Mesodermal cell (in vitro differentiated cells): ENCODE measurements around the gene NKX2-4.

Source experiments
- H3K27ac ChIP-seq: 2 replicates; pipeline ENCODE4 v1.7.0; 2013; ENCODE audit warnings: mild to moderate bottlenecking, low read depth, low read length, moderate library complexity; ENCODE audit not compliant: severe bottlenecking
- H3K36me3 ChIP-seq: 2 replicates; pipeline ENCODE4 v1.7.1; 2013; ENCODE audit warnings: mild to moderate bottlenecking, low read length, moderate library complexity; ENCODE audit not compliant: control insufficient read depth, insufficient read depth
- H3K4me1 ChIP-seq: one replicate; pipeline ENCODE4 v1.7.1; 2013; ENCODE audit warnings: mild to moderate bottlenecking, low read length; ENCODE audit not compliant: insufficient read depth, control insufficient read depth, poor library complexity, severe bottlenecking
- H3K4me3 ChIP-seq: 2 replicates; pipeline ENCODE4 v1.7.0; 2013; ENCODE audit warnings: low read length, control low read depth, mild to moderate bottlenecking; ENCODE audit not compliant: insufficient read depth, poor library complexity, severe bottlenecking; ENCODE audit errors: extremely low read depth
- H3K9me3 ChIP-seq: 2 replicates; pipeline ENCODE4 v1.7.1; 2013; ENCODE audit warnings: mild to moderate bottlenecking, low read length, moderate library complexity; ENCODE audit not compliant: control insufficient read depth
- WGBS, 2 experiments: methylation state at CpG; one replicate each; pipeline ENCODE4 v1.1.5; 2013; ENCODE audit warnings: missing lambda C conversion rate in 2 of 2; ENCODE audit not compliant: insufficient coverage in 2 of 2; 5-methylcytosine and 5-hydroxymethylcytosine counted together

NKX2-4 gene

DNA sequence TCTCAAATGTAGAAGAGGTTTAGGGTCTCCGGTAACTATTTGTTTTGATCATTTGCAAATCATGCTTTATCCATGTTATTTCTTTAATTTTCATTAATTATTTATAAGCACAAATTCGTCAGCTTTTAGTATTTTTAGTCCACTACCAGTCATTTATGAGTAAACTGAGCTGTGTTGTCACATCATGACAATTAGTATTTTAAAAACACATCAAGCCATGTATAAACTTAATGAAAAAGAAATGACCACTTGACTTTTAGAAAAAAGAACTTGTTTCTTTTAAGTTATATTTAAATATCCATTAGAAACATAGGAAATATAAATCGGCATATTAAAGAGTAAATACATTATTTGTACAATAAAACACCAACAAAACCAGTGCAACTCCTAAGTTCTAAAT, 2.8 kb downstream of the NKX2-4 start:
- no CpG with 5 or more reads among the region's 3 CpGs for WGBS, 2 experiments
- peaks cover 3% of the 10 kb centered on the region for H3K36me3 ChIP-seq
- no peaks in the 10 kb centered on the region for H3K4me1 ChIP-seq
- no peak overlapping the region for H3K4me3 ChIP-seq
- no peak overlapping the region for H3K27ac ChIP-seq
- no peaks in the 10 kb centered on the region for H3K9me3 ChIP-seq

DNA sequence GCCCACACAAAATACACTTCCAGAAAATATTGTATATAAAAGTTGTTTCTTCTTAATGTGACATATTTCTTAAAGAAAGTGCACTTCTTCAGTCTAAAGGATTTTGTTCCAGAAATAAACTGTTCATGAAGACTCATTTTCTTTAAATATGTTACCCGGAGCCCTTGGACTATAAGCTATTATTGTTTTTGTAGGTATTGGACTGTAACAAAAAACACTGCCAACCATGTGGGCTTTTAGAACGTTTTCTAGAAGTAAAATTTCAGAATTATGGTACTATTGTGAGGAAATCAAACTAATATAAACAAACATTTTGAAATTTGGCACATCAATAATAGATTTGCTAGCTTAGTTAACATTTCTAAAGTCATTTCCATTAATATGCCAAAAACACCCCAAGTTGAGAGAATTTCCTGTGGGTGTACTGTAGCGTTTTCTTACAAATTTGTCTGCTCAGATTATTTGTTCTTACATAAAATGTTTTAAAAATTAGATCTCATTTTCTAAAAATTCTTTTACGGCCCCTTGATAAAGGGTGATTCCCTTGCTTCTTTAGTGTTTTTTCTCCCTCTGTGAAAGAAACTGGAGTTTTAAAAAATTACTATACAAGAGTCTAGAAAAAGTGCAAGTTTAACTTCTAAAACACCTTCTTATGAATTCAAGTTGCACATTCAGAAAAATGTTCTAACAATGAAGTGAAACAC, 3.4 kb downstream of the NKX2-4 start:
- Histone ChIP-seq H3K4me1 (no peaks in the 10 kb centered on the region), H3K4me3 (no peak overlapping the region), H3K9me3 (no peaks in the 10 kb centered on the region), H3K36me3 (peaks cover 6% of the 10 kb centered on the region), H3K27ac (no peak overlapping the region)
- WGBS, 2 experiments = 40% methylated on average over 1 of the region's 4 CpGs; no CpG with 5 or more reads in 1 of the 2 experiments

DNA sequence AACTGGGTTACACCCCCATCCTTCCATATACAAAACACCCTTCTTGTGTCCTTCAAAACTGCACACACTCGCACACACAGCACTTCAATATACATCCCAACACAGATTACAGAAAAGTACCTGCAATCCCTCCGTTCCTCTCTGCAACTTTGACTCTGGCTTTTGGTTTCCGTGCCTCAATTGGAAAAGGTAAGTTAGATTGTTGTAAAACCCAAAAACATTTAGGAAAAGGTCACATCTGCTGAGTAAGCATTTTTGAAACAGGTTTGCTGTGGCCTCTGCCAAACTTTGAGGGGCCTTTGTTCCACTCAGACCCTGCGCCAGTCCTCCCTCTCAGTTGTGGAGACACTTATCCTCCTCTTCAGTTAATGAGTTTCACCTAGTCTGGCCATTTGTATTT, 4.2 kb downstream of the NKX2-4 start:
- Histone ChIP-seq H3K9me3 (no peaks in the 10 kb centered on the region), H3K36me3 (peaks cover 12% of the 10 kb centered on the region), H3K27ac (no peak overlapping the region), H3K4me1 (no peaks in the 10 kb centered on the region), H3K4me3 (no peak overlapping the region)
- 25% methylated on average over 2 of the region's 4 CpGs; no CpG with 5 or more reads in 1 of the 2 experiments for WGBS, 2 experiments

DNA sequence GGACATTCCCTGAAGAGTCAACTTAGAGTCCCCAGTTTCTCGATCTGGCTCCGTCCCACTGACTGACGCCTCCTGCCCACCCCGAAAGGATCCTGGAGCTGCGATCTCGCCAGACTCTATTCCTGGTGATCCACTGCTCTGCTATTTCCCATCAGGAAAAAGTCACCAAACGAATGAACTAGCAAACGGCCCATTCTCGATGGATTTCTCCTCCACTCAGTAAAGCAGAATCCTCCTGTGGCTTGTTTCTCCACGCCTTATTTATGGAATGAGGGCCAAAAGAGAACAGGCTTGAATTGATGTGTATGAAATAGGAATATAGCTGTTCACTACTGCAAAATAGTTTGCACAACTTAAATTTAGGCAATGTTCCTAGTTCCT, 5.4 kb downstream of the NKX2-4 start:
- H3K36me3 ChIP-seq = peaks cover 22% of the 10 kb centered on the region
- H3K4me1 ChIP-seq = no peaks in the 10 kb centered on the region
- H3K4me3 ChIP-seq = no peak overlapping the region
- H3K9me3 ChIP-seq = no peaks in the 10 kb centered on the region
- H3K27ac ChIP-seq = no peak overlapping the region
- 2% methylated on average over 6 of the region's 10 CpGs for WGBS, 2 experiments

DNA sequence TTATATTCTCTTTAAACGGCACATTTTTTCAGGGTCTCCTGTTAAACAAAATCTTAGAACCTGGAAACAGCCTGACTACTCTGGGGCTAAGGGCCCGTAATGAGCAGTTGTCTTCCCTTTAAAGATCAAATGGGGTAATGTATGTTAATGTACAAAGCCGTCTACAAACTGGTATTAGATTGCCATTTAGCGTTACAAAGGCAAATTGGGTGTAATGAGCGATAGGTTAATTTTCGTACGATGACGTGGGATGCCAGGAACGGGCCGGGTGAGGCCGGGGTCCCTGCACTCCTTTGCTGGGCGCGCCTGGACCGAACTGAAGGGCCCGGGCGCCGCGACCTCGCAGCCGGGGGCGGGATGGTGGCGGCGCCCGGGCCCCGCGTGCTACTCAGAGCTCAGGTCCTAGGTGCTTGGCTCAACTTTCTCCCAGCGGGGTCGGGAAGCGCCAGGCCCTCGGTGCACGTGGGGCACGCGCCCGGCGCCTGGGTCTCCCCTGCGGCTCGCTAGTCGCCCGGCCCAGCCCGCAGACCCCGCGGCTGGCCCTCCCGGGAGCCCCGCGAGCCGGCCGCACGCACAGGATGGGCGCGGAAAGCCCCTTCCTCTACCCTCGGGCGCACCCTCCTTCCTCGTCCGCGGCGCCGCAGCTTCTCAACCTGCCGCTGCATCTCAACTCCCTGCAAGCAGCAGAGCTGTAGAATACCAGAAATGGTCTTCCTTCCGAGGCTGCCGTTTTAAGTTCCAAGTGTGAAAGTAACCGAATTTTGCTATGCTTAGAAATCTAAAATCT, 5.9 kb downstream of the NKX2-4 start:
- WGBS, 2 experiments = 2 to 3% methylated on average over 41 to 46 of the region's 61 CpGs
- H3K4me3 ChIP-seq = peak overlapping the region; percentile 3
- H3K4me1 ChIP-seq = no peaks in the 10 kb centered on the region
- H3K9me3 ChIP-seq = no peaks in the 10 kb centered on the region
- peaks cover 28% of the 10 kb centered on the region for H3K36me3 ChIP-seq
- H3K27ac ChIP-seq = no peak overlapping the region

DNA sequence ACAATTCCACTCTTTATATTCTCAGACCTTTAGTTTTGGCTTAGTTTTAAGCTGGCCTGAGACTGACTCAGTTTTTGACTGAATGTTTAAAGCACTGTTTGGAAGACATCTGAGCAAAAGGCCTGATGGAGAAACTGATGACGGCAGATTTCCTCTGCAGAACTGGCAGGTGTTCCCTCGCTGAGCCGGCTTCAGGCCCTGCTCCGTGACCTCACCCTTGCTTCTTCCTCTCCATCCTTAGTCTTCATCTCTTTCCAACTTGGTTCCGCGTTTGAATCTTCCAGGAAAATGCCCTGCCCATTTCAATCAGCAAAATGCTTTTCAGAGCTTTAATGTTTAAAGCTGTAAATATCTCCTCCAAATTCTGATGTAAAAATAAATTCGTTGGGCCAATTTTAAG, 6.6 kb downstream of the NKX2-4 start:
- Histone ChIP-seq H3K27ac (no peak overlapping the region), H3K4me3 (no peak overlapping the region), H3K4me1 (no peaks in the 10 kb centered on the region), H3K36me3 (peaks cover 34% of the 10 kb centered on the region), H3K9me3 (no peaks in the 10 kb centered on the region)
- 51 to 54% methylated on average over 4 to 6 of the region's 7 CpGs for WGBS, 2 experiments

DNA sequence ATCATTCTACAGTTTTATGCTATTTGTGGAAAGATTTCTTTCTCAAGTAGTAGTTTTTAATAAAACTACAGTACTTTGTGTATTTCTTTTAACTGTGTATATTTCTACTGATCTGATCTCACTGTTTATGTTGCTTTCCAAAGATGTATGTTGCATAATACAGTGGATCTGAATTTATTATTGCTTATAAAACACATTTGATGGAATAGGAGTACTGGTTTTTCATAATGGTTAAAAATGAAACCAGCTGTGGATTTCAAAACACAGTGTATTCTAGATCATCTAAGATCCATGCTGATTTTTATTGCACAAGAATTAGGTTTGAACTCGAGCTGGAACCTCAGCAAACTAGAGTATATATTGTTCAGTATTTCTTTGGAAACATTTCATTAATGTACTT, 8.0 kb downstream of the NKX2-4 start:
- no peaks in the 10 kb centered on the region for H3K4me1 ChIP-seq
- no CpG with 5 or more reads among the region's 1 CpG for WGBS, 2 experiments
- no peaks in the 10 kb centered on the region for H3K9me3 ChIP-seq
- peaks cover 39% of the 10 kb centered on the region for H3K36me3 ChIP-seq
- no peak overlapping the region for H3K27ac ChIP-seq
- no peak overlapping the region for H3K4me3 ChIP-seq

DNA sequence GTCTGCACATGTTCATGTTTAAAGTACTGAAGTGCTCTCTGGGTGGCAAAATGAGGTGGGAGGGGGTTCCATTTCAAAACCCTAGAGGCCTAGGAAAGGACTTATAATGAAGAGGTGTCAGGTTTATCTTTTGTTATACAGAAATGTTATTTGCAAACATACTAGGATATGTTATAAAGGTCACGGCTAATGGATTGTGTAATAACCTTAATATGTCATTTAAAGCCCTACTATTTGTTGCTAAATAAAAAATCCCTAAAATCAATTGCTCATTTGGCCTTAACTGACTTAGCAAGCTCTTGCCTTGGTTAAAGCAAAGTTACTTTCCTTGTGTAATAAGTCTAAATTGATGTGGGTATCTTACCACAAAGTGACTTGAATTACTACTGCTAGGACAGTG, 8.8 kb downstream of the NKX2-4 start:
- no CpG with 5 or more reads among the region's 1 CpG for WGBS, 2 experiments
- Histone ChIP-seq H3K4me1 (no peaks in the 10 kb centered on the region), H3K36me3 (peaks cover 43% of the 10 kb centered on the region), H3K27ac (no peak overlapping the region), H3K4me3 (no peak overlapping the region), H3K9me3 (no peaks in the 10 kb centered on the region)

DNA sequence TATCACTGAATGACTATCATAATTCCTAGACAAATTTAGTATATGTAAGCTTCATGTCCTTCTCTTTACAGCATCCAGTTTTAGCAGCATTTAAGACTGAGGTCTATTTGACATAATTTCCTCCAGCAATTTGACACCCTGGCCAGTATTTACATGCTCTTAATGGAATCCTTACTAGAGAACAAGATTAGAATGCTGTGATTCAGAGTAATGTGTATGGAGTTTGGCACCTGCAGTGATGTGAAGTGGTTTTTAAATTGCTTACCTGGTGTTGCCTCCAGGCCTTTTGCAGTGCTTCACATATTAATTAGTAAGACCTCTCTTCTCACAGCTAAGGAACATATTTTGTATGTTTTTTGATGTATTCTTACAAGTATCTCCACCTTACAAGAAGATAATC, 9.8 kb downstream of the NKX2-4 start:
- no peaks in the 10 kb centered on the region for H3K9me3 ChIP-seq

DNA sequence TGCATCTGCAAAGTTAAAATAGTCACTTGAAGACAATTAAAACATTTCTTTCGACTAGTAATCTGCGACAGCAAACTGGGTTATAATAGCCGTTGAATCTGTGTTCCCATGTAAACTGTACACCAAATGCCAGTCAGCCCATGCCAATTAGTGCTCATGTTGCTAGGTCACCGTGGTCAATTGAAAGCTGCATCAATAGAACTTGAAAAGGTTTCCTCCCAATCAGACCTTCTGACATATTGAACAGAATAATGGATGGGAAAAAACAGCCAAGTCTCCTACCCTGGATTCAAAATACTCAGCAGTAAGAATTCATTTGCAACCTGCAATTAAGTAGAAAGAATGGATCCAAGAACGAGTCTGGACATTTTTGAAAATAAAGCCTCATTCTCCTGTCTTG, 11.2 kb downstream of the NKX2-4 start:
- H3K4me3 ChIP-seq = no peak overlapping the region
- WGBS, 2 experiments = 90 to 100% methylated on average over 3 to 5 of the region's 5 CpGs
- no peak overlapping the region for H3K27ac ChIP-seq
- H3K4me1 ChIP-seq = no peaks in the 10 kb centered on the region
- peaks cover 65% of the 10 kb centered on the region for H3K36me3 ChIP-seq
- no peaks in the 10 kb centered on the region for H3K9me3 ChIP-seq

More for the DNA sequence above, 9.8 kb downstream of the NKX2-4 start:
- H3K27ac ChIP-seq = no peak overlapping the region
- peaks cover 51% of the 10 kb centered on the region for H3K36me3 ChIP-seq
- no peak overlapping the region for H3K4me3 ChIP-seq
- H3K4me1 ChIP-seq = no peaks in the 10 kb centered on the region

DNA sequence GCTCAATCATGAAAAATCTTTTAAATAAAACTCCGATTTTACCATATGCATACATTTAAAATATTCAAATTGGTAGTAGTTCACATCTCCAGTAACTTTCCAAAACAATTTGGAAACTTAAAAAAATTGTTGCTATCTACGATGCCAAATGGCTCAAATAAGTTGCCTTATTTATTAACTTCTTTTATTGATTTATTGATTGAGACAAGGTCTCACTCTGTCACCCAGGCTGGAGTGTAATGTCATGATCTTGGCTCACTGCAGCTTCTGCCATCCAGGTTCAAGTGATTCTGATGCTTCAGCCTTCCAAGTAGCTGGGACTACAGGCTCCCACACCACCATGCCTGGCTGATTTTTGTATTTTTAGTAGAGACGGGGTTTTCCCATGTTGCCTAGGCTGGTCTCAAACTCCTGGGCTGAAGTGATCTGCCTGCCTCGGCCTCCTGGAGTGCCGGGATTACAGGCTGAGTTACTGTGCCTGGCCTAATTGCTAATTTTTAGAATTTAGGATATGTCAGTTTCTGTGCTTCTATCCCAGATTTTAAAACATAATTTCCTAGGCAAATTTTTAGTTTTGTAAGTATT, 12.9 kb downstream of the NKX2-4 start:
- H3K27ac ChIP-seq = no peak overlapping the region

More for the DNA sequence above, 12.9 kb downstream of the NKX2-4 start:
- H3K4me3 ChIP-seq = no peak overlapping the region
- no peaks in the 10 kb centered on the region for H3K4me1 ChIP-seq
- H3K9me3 ChIP-seq = no peaks in the 10 kb centered on the region
- H3K36me3 ChIP-seq = peaks cover 70% of the 10 kb centered on the region
- WGBS, 2 experiments = 67% methylated on average over 1 of the region's 5 CpGs; no CpG with 5 or more reads in 1 of the 2 experiments
